ENCODE results near the gene CADPS. TPM values are rescaled to one million over a fixed set of nuclear protein-coding genes. Genes with fewer than 3 reads are reported as not detected.

The CADPS gene
- total RNA-seq, 1 experiment from 2014 or later: not detected

DNA sequence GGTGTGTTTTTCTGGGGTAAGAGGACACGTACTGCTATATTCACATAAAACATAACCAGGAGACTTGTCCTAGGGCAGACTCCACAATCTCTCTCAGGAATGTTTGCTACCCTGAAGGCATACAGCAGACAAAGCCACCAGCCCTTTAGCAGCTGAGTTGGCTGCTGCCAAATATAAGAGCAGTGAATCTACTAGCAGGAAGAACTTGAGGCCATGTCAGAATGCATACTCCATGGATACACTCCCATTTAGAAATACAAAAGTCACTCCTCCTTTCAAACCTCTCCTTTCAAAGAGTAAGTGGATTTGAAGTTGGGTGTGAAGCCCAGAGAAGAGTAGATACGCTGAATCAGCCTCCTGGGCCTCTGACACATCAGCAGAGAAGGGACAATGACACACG lies 94.1 kb downstream of the CADPS start:
- no TSS peak for BruUV-seq (replicated peaks)
- H3K4me1 Mint-ChIP-seq (ENCODE audit: low read depth, unreplicated experiment): no peaks in the 10 kb centered on the region
- no peak for DNase-seq
- no peaks in the 10 kb centered on the region for H3K36me3 Mint-ChIP-seq (ENCODE audit: insufficient read depth, unreplicated experiment)
- no peak overlapping the region for H3K4me3 Mint-ChIP-seq (ENCODE audit: low read depth, unreplicated experiment)
- H3K27me3 Mint-ChIP-seq (ENCODE audit: unreplicated experiment): no peaks in the 10 kb centered on the region
- TF ChIP-seq, protein P1, sequence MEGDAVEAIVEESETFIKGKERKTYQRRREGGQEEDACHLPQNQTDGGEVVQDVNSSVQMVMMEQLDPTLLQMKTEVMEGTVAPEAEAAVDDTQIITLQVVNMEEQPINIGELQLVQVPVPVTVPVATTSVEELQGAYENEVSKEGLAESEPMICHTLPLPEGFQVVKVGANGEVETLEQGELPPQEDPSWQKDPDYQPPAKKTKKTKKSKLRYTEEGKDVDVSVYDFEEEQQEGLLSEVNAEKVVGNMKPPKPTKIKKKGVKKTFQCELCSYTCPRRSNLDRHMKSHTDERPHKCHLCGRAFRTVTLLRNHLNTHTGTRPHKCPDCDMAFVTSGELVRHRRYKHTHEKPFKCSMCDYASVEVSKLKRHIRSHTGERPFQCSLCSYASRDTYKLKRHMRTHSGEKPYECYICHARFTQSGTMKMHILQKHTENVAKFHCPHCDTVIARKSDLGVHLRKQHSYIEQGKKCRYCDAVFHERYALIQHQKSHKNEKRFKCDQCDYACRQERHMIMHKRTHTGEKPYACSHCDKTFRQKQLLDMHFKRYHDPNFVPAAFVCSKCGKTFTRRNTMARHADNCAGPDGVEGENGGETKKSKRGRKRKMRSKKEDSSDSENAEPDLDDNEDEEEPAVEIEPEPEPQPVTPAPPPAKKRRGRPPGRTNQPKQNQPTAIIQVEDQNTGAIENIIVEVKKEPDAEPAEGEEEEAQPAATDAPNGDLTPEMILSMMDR (IDR thresholded peaks at IDR 0.05; ENCODE audit: unreplicated experiment): no peak
- CTCF ChIA-PET: no interaction called here
- no peak overlapping the region for H3K27ac Mint-ChIP-seq (ENCODE audit: unreplicated experiment)
- no peaks in the 10 kb centered on the region for H3K9me3 Mint-ChIP-seq (ENCODE audit: low read depth, unreplicated experiment)
- intact Hi-C loops (cut with micrococcal nuclease; ENCODE audit: unreplicated experiment): no loop called here

DNA sequence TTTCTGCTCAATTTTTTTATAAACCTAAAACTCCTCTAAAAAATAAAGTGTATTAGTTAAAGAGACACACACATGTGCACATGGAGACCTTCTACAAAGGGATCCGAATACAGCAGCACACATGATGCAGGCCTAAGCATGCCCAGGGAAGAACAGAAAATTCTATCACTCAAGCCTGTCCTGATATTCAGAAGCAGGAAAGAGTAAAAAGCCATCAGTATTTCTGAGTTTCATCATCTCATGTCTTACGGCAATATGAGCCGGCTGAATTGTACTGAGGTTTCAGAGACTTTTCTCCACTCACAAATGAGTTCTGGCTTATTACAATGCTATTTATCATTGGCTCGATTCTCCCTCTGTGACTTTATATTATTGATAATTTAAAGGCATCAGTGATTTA lies 97.5 kb downstream of the CADPS start:
- no peak overlapping the region for H3K27ac Mint-ChIP-seq (ENCODE audit: unreplicated experiment)
- H3K4me1 Mint-ChIP-seq (ENCODE audit: low read depth, unreplicated experiment): no peaks in the 10 kb centered on the region
- H3K27me3 Mint-ChIP-seq (ENCODE audit: unreplicated experiment): no peaks in the 10 kb centered on the region
- intact Hi-C loops (cut with micrococcal nuclease; ENCODE audit: unreplicated experiment): no loop called here
- CTCF ChIA-PET: no interaction called here
- H3K4me3 Mint-ChIP-seq (ENCODE audit: low read depth, unreplicated experiment): no peak overlapping the region
- no peaks in the 10 kb centered on the region for H3K9me3 Mint-ChIP-seq (ENCODE audit: low read depth, unreplicated experiment)
- no peak for DNase-seq
- no peaks in the 10 kb centered on the region for H3K36me3 Mint-ChIP-seq (ENCODE audit: insufficient read depth, unreplicated experiment)
- TF ChIP-seq, protein P1 (IDR thresholded peaks at IDR 0.05; ENCODE audit: unreplicated experiment): no peak
- BruUV-seq (replicated peaks): no TSS peak

DNA sequence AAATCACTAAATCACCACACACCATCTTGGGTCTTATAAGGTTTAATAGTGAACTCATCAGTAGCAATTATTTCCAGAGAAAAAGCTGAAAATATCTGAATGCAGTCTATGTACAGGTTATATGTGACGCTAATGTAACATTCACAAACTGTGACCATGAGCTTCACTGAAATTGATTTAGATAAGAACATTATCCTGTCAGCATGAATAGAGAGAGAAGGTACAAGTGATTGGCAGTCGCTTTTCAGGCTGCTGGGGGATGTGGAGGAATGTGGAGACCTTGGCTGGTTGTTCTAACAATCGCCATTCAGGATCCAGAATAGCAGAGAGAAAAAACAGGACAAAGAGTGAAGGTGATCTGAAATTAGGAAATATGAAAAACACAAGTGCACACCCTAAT lies 98.1 kb downstream of the CADPS start:
- Mint-ChIP-seq H3K9me3 (ENCODE audit: low read depth, unreplicated experiment) (no peaks in the 10 kb centered on the region), H3K27me3 (ENCODE audit: unreplicated experiment) (no peaks in the 10 kb centered on the region), H3K4me3 (ENCODE audit: low read depth, unreplicated experiment) (no peak overlapping the region), H3K4me1 (ENCODE audit: low read depth, unreplicated experiment) (no peaks in the 10 kb centered on the region), H3K27ac (ENCODE audit: unreplicated experiment) (no peak overlapping the region), H3K36me3 (ENCODE audit: insufficient read depth, unreplicated experiment) (no peaks in the 10 kb centered on the region)
- BruUV-seq (replicated peaks): no TSS peak
- no peak for DNase-seq
- intact Hi-C loops (cut with micrococcal nuclease; ENCODE audit: unreplicated experiment): no loop called here
- TF ChIP-seq, protein P1 (IDR thresholded peaks at IDR 0.05; ENCODE audit: unreplicated experiment): no peak
- CTCF ChIA-PET: no interaction called here

DNA sequence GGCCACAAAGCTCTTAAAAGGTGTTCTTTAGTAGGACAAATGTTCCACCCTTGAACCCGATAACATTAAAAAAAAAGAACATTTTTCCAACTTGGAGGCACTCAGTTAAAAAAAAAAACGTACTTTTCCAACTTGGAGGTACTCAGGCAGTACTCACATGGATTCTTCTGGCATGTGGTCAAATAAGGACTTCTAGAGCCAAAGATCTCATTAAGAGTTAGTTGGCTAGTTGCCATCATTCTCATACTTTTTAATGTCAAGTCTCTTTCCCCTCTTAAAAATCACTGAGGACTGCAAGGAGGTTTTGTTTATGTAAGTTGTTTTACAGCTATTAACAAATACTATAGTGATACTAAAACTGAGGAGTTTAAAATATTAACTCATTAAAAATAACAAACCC lies 101.0 kb downstream of the CADPS start:
- H3K4me1 Mint-ChIP-seq (ENCODE audit: low read depth, unreplicated experiment): no peaks in the 10 kb centered on the region
- CTCF ChIA-PET: interaction anchor here (0.6 kb wide), 1 partner anchor 498 kb away, joined by 3 read pairs; no protein-coding TSS in a partner anchor
- no peaks in the 10 kb centered on the region for H3K9me3 Mint-ChIP-seq (ENCODE audit: low read depth, unreplicated experiment)
- H3K27ac Mint-ChIP-seq (ENCODE audit: unreplicated experiment): no peak overlapping the region
- no peak for DNase-seq
- TF ChIP-seq, protein P1 (IDR thresholded peaks at IDR 0.05; ENCODE audit: unreplicated experiment): no peak
- peaks cover 13% of the 10 kb centered on the region for H3K27me3 Mint-ChIP-seq (ENCODE audit: unreplicated experiment)
- H3K36me3 Mint-ChIP-seq (ENCODE audit: insufficient read depth, unreplicated experiment): no peaks in the 10 kb centered on the region
- intact Hi-C loops (cut with micrococcal nuclease; ENCODE audit: unreplicated experiment): no loop called here
- no TSS peak for BruUV-seq (replicated peaks)
- H3K4me3 Mint-ChIP-seq (ENCODE audit: low read depth, unreplicated experiment): no peak overlapping the region
